Ovary (tissue), 9 donors: Measurements from ENCODE around the gene CCIN. TPM values are rescaled to one million over a fixed set of nuclear protein-coding genes. Genes with fewer than 3 reads are reported as not detected.

ENCODE experiments used
- DNase-seq, 5 donors: peaks; one replicate each; pipeline ENCODE4 v3.0.0-alpha.2; 2019 to 2020
- H3K27ac ChIP-seq, 2 donors: fragments of 200-600 bp; one replicate each; pipeline versions ENCODE4 v1.5.1 to v1.8.0; 2019 to 2022
- H3K27me3 ChIP-seq: fragments of 200-600 bp; one replicate; pipeline ENCODE4 v1.8.0; 2022
- H3K36me3 ChIP-seq: fragments of 200-600 bp; sonication (generic); one replicate; pipeline ENCODE4 v1.5.1; 2019
- H3K4me1 ChIP-seq: one replicate; pipeline ENCODE4 v1.8.1; 2013; ENCODE audit warnings: mild to moderate bottlenecking, moderate library complexity; ENCODE audit not compliant: insufficient read depth
- H3K4me3 ChIP-seq: fragments of 200-600 bp; sonication (generic); one replicate; pipeline ENCODE4 v1.5.1; 2017
- H3K9me3 ChIP-seq, 2 donors: fragments of 200-600 bp in 1 of 2; sonication (generic) in 1 of 2; one replicate each; pipeline versions ENCODE4 v1.5.1 to v1.8.1; 2013 to 2019; ENCODE audit warnings: mild to moderate bottlenecking in 1 of 2, moderate library complexity in 1 of 2
- EP300 ChIP-seq: sonication (generic); formaldehyde crosslinking; IDR thresholded peaks from one replicate; pipeline ENCODE4 v1.6.1; 2017; ENCODE audit warnings: antibody characterized with exemption
- POLR2A ChIP-seq: fragments of 450-650 bp; IDR thresholded peaks from one replicate; pipeline ENCODE4 v1.6.1; 2017; ENCODE audit warnings: antibody characterized with exemption, mild to moderate bottlenecking, moderate library complexity
- WGBS, 3 donors: extraction: QIAGEN DNeasy Blood & Tissue Kit in 1 of 3; methylation state at CpG; one replicate each; pipeline versions ENCODE4 v1.1.5 to v1.1.7; 2013 to 2017; 5-methylcytosine and 5-hydroxymethylcytosine counted together
- intact Hi-C, 4 donors: fragments of 100-400 bp; cut with DNase I; formaldehyde crosslinking; loops; one replicate each; pipeline versions ENCODE4 v1.11.0 to v1.15.1; 2022 to 2023
- polyA plus RNA-seq, 2 donors: library from polyadenylated mRNA; stranded (reverse); fragments of 200-250 nt in 1 of 2; fragments of 350-450 nt in 1 of 2; fragmentation: Illumina TruSeq in 1 of 2; extraction: RNeasy Lipid Tissue Mini Kit (QIAGEN cat#74804) in 1 of 2; gene quantifications; one replicate each; pipeline ENCODE4 v1.2.3, GENCODE V29; 2013 to 2014
- total RNA-seq, 7 donors: library from RNA; depleted of rRNA in 2 of 7; stranded (reverse); fragments of >200 nt in 2 of 7; fragmentation: NEBNext Ultra II Directional in 3 of 7; extraction: Animal tissue kit (Norgen Biotek cat#: 25700) in 3 of 7; gene quantifications; one replicate each; pipeline versions ENCODE4 v1.1.0 to v1.2.4, GENCODE V29; 2016 to 2023
- TF ChIP-seq, protein P1 (sequence below), 3 donors: fragments of 450-650 bp in 2 of 3; fragments of 200-600 bp in 1 of 3; IDR thresholded peaks; one replicate each; pipeline versions ENCODE4 v1.5.1 to v1.8.0; 2016 to 2022; ENCODE audit warnings: antibody characterized with exemption in 3 of 3, mild to moderate bottlenecking in 1 of 3
- donor health status: DM: no; HTN: no; CAD: no; lungs with moderate emphysema.
- donor health status: DM: no; HTN: no; CAD: no.
- donor health status: Bipolar disorder and iron deficiency.
- donor health status: DM: yes; HTN: yes; CAD: no.
- donor health status: DM: no; HTN: no; CAD: no.
- donor health status: DM: yes; HTN: yes; CAD: no.

Gene CCIN
- total and polyA plus RNA-seq, 9 donors = 0.15 to 0.33 (median 0.28) TPM; not detected in 5

DNA sequence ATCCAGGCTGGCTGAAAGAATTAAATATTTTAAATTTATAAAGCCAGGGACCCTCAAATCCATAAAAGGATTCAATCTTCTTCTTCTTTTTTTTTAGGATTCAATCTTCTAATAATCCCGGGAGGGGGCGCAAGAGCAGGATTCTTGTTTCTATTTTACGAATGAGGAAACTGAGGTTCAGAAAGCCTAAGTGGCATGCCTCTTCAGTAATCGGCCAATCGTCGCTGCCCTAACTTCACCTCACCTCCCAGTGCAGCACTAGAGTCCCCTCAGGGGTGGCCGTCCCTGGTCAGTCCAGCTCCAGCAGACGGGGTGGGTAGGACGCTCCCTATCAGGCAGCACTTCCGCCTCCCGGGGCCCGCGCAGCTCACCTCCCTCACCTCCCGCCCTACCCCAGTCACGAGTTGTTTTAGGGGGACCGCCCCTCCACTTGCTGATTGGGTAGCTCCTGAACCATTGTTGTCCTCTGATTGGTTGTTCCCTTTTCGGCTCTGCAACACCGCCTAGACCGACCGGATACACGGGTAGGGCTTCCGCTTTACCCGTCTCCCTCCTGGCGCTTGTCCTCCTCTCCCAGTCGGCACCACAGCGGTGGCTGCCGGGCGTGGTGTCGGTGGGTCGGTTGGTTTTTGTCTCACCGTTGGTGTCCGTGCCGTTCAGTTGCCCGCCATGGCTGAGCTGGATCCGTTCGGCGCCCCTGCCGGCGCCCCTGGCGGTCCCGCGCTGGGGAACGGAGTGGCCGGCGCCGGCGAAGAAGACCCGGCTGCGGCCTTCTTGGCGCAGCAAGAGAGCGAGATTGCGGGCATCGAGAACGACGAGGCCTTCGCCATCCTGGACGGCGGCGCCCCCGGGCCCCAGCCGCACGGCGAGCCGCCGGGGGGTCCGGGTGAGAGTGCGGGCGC, 21.5 kb downstream of the CCIN start, which contains the start of gene CLTA:
Gene CLTA, plus strand, starts transcription at position 534 of the 902 bp plus-strand sequence. Its CDS starts 136 bp downstream, at position 670.
- H3K27me3 ChIP-seq = no peaks in the 10 kb centered on the region
- TF ChIP-seq, protein P1, sequence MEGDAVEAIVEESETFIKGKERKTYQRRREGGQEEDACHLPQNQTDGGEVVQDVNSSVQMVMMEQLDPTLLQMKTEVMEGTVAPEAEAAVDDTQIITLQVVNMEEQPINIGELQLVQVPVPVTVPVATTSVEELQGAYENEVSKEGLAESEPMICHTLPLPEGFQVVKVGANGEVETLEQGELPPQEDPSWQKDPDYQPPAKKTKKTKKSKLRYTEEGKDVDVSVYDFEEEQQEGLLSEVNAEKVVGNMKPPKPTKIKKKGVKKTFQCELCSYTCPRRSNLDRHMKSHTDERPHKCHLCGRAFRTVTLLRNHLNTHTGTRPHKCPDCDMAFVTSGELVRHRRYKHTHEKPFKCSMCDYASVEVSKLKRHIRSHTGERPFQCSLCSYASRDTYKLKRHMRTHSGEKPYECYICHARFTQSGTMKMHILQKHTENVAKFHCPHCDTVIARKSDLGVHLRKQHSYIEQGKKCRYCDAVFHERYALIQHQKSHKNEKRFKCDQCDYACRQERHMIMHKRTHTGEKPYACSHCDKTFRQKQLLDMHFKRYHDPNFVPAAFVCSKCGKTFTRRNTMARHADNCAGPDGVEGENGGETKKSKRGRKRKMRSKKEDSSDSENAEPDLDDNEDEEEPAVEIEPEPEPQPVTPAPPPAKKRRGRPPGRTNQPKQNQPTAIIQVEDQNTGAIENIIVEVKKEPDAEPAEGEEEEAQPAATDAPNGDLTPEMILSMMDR (IDR thresholded peaks at IDR 0.05) = peak; percentile 40 to 66 (median 62)
- TF ChIP-seq EP300 = peak; percentile 32
- peak; percentile 58 for TF ChIP-seq POLR2A
- H3K4me1 ChIP-seq = peaks cover 16% of the 10 kb centered on the region
- intact Hi-C loops = loop anchor here in 1 of 4 donors (10.0 kb wide), 1 partner anchor 134 kb away; no protein-coding TSS in a partner anchor
- DNase-seq = peak; percentile 92 to 95 (median 93)
- peak within 1 kb of the TSS; percentile 74 to 75 for H3K27ac ChIP-seq
- H3K36me3 ChIP-seq = no peaks in the 10 kb centered on the region
- WGBS, 3 donors = 0 to 1% (median 0%) methylated on average over 43 to 68 of the region's 68 CpGs
- H3K9me3 ChIP-seq = no peaks in the 10 kb centered on the region
- H3K4me3 ChIP-seq = peak within 1 kb of the TSS; percentile 79

DNA sequence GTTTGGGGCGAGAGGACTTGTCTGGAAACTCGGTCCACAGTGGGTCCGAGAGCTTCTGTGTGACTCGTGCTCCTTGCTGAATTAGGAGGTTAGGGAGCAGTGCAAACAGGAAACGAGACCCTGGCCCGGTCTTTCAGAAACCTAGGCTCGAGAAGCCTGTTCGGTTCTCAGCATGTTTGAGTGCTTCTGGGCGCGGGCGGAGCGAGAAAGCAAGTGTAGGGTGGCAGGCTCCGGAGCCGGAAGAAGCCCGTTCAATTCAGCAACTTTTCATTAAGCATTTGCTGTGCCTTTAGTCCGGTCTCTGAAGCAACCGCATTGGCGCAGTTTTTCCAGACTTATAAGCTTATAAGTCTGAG, 22.1 kb downstream of the CCIN start:
- Histone ChIP-seq H3K9me3 (no peaks in the 10 kb centered on the region), H3K27ac (peak overlapping the region; percentile 54 to 59), H3K36me3 (no peaks in the 10 kb centered on the region), H3K4me3 (peak overlapping the region; percentile 79), H3K27me3 (no peaks in the 10 kb centered on the region), H3K4me1 (peaks cover 16% of the 10 kb centered on the region)
- 0 to 2% (median 0%) methylated on average over 17 to 18 of the region's 18 CpGs for WGBS, 3 donors
- DNase-seq = peak in 1 of 5 donors; percentile 26
- intact Hi-C loops = loop anchor here in 1 of 4 donors (10.0 kb wide), 1 partner anchor 134 kb away; no protein-coding TSS in a partner anchor
- TF ChIP-seq EP300 = no peak
- TF ChIP-seq POLR2A = no peak
- TF ChIP-seq, protein P1 (IDR thresholded peaks at IDR 0.05) = no peak

DNA sequence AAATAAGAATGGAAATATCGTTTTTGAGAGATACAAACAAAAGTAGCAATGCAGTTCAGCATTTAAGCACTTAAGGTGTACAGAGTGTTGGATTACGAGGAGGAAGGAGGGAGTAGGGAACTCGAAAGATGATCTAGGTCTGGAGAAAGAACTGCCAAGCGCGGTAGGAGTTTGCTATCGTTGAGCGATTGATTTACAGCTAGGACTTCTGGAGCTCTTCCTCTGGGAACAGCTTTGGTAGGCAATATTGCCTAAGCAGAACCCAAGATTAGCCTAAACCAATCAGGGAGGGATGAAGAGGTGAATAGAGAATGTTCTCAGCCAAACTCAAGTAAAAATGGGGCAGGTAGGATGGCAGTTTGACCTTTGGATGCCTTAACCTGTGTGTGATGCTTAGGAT, 22.5 kb downstream of the CCIN start:
- H3K36me3 ChIP-seq = no peaks in the 10 kb centered on the region
- peak overlapping the region; percentile 79 for H3K4me3 ChIP-seq
- no peak for DNase-seq
- H3K27ac ChIP-seq = no peak overlapping the region
- 1% methylated on average over 7 of the region's 7 CpGs for WGBS, 3 donors
- peaks cover 16% of the 10 kb centered on the region for H3K4me1 ChIP-seq
- H3K27me3 ChIP-seq = no peaks in the 10 kb centered on the region
- H3K9me3 ChIP-seq = no peaks in the 10 kb centered on the region
- TF ChIP-seq, protein P1 (IDR thresholded peaks at IDR 0.05) = no peak
- TF ChIP-seq EP300 (no peak), POLR2A (no peak)
- intact Hi-C loops = loop anchor here in 1 of 4 donors (10.0 kb wide), 1 partner anchor 133 kb away; no protein-coding TSS in a partner anchor

DNA sequence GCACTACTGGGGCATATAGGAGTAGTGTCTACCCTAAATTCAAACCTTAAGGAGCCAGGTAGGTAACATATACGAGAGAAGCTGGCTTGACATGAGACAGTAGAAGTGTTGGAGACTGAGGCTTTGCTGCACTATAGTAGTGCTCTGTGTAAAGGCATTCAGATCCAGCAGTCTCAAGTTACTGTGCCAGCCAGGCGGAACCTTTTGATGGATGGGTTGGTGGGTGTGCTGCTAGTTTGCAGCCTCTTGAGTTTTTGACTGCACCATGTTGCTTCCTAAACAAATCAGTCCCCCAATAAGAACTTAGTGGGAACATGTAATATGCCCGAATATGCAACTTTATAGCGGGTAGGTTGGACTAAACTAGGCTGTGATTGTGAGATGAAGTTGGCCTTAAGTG, 23.0 kb downstream of the CCIN start:
- intact Hi-C loops = loop anchor here in 1 of 4 donors (10.0 kb wide), 1 partner anchor 133 kb away; no protein-coding TSS in a partner anchor
- Histone ChIP-seq H3K27me3 (no peaks in the 10 kb centered on the region), H3K9me3 (no peaks in the 10 kb centered on the region), H3K4me3 (peak overlapping the region; percentile 79), H3K4me1 (peaks cover 16% of the 10 kb centered on the region), H3K27ac (no peak overlapping the region), H3K36me3 (no peaks in the 10 kb centered on the region)
- 68 to 72% (median 71%) methylated on average over 4 of the region's 4 CpGs for WGBS, 3 donors
- TF ChIP-seq POLR2A = no peak
- TF ChIP-seq, protein P1 (IDR thresholded peaks at IDR 0.05) = no peak
- no peak for TF ChIP-seq EP300
- DNase-seq = no peak
